HuH-7 (cell line): ENCODE data around the gene OSBPL2.

ENCODE experiments used
- DNase-seq: peaks from one replicate; pipeline ENCODE4 v3.0.0; 2011; ENCODE audit warnings: low spot score

Gene OSBPL2

DNA sequence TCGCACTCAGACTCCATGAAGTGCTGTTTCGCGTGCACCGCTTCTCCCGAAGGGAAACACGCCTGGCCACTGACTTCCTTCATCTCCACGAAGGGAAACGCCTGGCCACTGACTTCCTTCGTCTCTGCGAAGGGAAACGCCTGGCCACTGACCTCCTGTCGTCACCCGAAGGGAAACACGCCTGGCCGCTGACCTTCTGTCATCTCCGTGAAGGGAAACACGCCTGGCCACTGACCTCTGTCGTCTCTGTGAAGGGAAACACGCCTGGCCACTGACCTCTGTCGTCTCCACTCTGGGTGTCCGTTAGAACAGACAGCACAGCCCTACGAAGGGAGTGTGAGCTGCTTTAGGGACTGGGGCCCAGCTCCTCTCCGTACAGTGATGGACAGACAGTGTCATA, 47.4 kb downstream of the OSBPL2 start:
- DNase-seq, result no peak

DNA sequence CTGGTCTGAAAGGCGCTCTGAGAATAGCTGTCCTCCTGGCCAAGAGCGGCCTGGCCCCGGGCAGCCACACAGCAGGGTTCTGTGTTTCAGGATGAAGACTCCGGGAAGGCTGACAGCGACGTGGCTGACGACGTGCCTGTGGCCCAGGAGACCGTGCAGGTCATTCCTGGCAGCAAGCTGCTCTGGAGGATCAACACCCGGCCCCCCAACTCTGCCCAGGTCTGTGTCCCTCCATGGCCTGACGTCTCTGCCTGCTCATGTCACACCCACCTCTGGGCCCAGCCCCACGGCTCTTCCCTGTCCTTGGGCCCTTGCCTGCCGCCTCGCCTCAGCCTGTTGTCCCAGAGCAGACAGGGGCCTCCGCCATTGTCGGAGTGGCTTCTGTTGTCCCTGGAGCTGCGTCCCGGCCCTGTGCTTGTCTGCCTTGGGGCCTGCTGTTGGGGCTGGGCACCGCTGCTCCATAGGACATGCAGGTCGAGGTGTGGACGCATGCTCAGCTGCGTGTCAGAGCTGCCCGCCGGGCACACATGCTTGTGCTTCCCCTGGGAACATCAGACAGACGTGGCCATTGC, 48.3 kb downstream of the OSBPL2 start:
- DNase-seq, result no peak

DNA sequence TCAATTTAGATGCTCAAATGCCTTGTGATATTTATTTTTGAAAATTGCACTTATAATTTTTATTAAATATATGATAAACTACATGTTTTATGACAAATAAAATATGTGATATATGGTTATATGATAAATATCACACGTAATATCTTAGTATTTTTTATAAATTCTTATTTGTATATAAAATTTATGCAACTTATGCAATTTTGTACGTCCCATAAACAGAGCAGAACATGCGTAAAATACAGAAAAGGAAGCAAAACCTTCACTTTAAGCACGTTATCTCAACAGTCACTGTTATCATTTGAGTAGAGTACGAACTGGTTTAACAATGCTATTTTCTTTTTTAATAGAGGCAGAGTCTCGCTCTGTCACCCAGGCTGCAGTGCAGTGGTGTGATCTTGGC, 48.8 kb downstream of the OSBPL2 start:
- no peak for DNase-seq

DNA sequence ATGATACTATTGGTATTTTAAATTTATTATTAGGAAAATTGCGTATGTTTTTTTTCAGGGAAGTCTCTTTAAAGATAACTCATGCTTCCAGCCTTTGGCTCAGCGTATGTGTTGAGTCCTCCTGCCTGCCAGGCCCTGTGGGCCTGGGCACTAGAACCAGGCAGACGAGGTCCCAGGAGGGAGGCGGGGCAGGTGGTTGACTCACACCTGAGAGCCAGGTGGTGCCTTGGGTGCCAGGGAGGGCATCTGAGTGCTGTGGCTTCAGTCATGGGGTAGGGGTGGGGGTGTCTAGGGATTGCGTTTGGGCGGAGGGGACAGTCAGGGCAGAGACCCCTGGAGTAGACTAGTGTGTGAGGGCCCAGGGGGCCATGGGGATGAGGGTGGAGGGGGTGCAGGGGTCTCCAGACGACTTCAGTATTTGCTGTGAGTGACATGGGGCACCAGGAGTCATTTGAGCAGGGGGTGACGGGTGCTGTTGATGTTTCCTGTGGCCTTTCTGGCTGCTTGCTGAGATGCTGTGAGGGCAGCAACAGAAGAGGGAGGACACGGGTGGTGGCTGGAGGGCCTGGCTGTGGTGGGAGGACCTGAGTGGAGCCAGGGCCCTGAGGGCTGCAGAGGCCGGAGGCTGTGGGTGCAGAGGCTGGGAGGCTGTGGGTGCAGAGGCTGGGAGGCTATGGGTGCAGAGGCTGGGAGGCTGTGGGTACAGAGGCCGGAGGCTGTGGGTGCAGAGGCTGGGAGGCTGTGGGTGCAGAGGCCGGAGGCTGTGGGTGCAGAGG, 49.6 kb downstream of the OSBPL2 start:
- DNase-seq, result no peak

DNA sequence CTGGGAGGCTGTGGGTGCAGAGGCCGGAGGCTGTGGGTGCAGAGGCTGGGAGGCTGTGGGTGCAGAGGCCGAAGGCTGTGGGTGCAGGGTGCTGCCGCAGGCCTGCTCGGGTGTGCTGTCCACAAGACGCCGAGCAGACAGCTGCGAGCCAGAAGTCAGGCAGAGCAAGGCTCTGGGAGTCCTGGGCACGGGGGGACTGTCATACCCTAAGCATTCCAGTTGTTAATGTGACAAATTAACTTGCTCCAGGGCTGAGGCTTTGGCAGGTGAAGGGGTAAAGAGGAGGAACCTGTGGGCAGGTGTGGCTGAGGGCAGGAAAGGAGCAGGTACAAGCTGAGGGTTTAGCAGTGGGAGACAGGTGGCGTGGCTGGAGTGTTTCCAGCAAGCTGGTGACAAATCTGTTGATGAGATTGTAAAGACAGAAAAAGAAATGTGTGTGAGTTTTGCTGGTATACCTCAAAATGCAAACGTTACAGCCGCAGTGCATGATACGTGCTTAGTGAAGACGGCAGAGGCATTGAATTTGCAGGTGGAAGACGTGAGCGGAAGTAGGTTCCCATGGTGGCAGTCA, 50.3 kb downstream of the OSBPL2 start:
- no peak for DNase-seq

DNA sequence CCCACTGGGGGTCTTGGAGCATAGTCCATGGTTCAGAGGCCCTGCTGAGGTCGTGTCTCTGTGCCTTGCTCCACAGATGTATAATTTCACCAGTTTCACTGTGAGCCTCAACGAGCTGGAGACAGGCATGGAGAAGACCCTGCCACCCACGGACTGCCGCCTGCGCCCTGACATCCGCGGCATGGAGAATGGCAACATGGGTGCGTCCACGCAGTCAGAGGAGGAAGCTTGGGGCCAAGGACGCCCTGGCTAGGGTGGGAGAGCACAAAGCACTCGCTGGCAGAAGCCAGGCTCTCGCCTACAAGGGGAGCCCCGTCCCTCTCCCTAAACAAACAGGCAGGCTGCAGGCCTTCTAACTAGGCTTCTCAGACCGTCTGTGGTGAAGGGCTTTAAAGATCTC, 50.8 kb downstream of the OSBPL2 start:
- no peak for DNase-seq

DNA sequence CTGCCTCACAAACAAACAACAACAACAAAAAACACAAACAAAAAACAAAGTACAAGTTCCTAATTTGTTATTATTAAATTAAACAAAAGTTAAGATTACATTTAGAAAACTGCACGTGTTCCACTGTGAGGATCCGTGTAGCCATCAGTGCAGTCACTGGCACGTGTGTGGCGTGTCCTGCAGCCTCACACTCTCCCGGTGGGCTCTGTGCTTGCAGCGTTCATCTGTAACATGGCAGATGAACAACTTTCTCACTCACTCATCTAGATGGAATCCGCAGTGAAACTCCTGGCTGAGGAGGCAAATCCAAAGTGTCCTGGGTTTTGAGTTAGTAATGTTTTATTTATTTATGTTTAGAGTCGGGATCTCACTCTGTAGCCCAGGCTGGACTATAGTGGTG, 51.6 kb downstream of the OSBPL2 start:
- DNase-seq, result no peak

DNA sequence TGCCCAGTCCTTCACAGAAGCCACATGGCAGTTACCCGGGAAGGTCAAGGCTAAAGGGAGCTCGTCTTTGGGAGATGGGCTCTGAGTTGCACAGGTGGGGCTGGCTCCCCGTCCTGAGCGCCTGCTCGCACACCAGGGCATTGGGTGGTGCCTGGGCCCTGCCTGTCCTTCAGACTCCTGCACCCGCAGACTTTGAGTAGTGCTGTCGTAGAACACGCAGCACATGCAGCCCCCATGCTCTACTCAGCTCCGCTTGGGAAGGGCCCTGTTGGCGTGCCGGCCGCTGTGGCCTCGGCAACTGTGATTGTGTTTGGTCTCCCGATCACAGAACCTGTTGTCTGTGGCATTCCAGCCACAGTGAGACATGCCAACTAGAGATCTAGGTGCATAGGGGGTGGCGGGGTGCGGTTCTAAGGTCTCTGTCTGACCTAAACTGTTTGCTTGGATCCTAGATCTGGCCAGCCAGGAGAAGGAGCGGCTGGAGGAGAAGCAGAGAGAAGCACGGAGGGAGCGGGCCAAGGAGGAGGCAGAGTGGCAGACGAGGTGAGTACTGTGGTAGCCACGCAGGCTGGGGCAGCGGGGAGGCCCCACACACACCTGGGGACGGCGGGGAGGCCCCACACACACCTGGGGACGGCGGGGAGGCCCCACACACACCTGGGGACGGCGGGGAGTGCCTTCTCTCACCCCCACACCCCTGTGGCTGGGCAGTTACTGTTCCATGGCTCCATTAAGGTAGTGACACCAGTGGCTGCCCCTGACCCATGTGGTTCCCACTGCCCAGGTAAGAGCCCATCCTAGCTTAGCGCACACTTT, 53.1 kb downstream of the OSBPL2 start:
- DNase-seq, result no peak

DNA sequence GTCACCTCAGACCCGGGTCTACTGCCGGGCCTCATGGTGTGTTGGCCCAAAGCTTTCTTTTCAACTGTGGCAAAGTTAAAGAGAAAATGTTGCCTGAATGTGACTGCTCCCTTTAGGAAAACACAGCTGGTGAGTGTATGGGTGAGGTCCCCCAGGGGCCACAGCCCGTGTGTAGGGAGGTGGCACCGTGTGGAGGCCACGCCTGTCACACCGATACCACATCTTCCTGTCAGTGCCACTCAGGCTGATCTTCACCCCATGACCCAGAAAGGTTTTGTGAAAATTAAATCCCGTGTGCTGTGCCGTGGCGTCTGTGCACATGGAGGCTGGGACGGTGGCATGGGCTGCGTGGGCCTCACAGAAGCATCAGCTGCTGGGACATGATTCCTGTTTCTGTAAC, 53.8 kb downstream of the OSBPL2 start:
- DNase-seq, result no peak

DNA sequence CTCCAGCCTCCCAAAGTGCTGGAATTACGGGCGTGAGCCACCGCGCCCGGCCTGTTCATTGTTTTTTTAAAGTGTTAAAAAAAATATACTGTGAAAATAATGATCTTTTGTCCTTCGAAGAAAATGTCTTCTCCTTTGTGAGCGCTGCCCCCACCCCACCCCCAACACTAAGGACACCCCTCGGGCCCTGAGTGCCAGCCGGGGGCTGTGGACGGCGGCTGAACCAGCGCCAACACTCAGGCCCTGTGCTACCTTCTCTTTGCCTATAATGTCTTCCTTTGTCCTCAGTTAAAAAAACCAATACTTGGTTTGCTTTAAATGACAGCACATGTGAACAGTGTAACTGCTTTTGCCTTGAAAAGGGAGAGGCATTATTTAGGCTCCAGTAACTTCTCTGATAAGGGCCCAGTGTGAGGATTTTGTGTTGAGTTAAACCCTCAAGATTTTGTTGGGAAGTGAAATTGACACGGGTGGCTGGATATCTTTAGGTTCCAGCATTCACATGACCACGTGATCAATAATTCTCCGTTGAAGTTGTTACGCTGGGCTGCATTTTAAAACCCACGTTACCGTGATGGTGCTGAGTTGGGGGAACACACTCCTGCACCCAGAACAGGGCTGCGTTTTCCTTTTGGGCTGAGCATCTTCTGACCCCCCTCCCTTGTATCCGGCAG, 54.9 kb downstream of the OSBPL2 start:
- no peak for DNase-seq

DNA sequence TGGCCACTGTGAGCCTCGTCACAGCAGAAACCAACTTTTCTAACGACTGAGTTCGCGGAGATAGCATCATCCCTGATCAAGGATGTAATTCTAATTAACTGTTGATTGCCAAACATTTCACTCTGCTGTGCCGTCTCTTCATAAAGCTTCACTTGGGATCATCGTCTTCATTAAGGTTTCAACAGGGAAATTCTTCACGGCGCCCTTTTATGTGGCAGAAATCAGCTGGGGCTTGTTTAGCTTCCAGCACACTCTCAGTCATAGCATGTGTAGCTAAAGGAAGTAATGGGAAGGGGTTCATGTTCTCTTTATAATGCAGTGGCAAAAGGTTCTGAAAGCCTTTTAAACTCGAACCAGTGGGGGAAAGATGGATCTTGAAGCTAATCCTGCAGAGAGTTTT, 55.6 kb downstream of the OSBPL2 start:
- DNase-seq, result no peak

DNA sequence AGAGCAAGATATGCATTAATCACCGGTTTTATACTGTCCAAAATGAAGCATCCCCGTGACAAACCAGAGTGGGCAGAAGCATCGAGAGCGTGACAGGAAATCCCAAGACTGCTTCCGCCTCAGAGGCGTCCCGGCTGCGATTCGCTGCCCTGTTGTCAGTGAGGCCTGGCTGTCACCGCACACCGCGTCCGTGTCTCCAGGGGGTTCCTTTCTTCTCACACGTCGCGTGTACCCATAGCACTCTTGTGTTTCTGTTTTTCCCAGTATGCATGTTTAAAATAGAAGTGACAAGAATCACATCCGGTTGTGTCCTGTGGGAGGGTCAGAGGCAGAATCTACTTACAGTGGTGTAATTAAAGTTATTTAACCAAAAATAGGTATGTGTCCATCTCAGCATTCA, 56.2 kb downstream of the OSBPL2 start:
- no peak for DNase-seq

DNA sequence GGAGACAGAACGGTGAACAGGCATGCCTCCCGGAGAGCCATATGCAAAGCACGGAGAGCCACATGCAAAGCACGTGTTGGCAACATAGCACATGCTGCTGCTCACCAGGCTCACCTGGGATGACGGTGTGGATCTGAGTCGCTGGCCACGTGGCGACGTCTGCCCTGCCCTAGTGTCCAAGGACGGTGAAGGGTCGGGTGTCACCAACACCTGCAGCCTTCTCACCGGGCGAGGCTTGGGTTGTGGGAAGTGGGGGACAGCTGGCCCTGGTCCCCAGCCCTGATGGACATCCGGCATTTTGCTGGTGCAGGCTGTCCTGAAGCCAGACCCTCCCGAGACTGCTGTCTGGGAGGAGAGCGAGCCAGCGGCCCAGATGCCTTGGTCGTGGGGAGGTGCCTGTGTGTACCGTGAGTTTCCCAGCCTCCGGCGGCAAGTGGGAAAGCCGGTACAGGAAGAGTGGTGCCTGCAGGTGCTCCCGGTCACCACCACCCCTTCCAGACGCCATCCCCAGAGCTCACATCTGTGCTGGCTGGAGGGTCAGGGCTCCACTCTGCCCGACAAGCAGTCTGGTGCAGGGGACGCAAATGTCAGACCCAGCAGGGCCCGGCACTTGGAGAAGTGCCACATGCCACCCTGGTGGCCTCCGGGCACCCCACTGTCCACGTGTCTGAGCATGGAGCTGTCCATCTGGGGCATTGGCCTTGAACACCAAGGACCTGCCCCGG, 58.6 kb downstream of the OSBPL2 start:
- DNase-seq, result no peak

DNA sequence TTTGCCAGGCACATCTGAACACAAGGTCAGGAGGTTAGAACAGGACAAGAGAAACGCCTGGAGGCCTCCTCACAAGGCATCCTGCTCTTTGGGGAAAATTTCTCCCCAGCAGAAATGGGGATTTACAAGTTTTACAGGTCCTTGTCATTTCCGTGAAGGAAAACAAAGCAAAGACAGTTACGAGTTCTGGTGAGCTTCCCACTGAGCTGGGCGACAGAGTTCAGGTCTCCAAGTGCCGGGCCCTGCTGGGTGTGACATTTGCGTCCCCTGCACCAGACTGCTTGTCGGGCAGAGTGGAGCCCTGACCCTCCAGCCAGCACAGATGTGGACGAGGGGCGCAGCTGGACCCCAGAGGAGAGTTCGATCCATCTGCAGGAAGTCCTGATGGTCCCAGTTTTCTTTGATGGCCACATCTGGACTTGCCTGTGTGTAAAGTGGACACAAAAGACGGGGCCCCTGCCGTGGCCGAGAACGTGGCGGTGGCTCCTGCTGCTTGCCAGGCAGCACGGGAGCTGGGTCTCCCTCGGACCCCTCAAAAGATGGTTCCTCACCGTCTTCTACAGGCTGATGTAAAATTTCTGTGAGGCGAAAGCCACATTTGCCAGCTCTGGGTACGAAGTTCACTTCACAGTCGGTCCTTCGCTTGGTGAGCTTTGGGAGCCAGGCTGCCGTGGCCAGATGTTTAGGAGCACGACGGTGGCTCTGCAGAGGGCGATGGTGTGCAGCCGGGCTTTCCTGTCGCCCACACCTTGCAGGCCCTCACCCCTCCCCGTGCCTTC, 59.3 kb downstream of the OSBPL2 start:
- no peak for DNase-seq

DNA sequence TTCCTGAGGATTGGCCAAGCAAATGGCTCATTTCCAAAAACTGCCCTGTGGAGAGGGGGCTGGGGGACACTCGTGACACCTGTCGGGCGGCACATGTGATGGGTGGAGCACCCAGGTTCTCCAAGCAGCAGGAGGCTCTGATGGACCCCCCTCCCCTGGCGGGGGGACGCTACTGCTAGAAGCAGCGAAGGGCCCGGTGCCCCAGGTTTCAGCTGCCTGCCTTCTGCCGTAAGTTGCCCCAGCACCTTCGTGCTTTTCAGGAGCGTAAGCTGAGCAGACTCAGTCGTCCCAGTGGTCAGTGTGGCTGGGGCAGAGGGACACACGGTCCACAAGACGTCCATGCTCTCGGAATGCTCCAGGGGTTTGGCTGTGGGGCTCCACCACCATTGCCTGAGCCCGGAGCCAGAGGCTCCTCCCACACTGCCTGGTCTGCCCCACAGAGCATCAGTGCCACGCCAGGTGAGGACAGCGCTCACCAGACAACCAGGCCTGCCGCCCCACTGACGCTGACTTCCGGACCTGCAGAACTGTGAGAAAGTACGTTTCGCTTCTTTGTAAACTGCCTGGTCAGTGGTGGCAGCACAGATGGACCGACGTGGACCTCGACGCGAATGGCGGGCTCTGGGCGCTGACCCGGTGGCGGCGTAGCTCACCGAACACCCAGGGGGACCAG, 60.4 kb downstream of the OSBPL2 start:
- DNase-seq, result no peak

DNA sequence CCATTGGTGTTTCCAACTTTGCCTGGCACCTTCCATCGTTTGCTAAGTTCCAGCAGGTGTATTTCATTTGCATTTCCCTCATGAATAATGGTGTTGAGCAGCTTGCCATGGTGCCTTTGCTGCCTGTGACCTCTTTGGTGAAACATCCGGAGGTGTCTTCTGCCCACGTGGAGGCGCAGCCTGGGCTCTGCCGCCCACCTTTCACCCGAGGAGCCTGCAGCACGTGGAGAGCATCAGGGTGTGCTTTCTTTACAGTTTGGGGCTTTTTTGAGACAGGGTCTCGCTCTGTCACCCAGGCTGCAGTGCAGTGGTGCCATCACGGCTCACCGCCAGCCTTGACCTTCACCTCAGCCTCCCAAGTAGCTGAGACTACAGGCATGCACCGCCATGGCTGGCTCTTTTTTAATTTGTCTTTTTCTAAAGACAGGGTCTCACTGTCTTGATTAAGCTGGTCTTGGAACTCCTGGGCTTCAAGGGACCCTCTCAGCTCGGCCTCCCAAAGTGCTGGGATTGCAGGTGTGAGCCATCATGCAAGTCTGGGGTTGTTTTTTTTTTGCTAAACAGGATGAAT, 61.4 kb downstream of the OSBPL2 start:
- no peak for DNase-seq

DNA sequence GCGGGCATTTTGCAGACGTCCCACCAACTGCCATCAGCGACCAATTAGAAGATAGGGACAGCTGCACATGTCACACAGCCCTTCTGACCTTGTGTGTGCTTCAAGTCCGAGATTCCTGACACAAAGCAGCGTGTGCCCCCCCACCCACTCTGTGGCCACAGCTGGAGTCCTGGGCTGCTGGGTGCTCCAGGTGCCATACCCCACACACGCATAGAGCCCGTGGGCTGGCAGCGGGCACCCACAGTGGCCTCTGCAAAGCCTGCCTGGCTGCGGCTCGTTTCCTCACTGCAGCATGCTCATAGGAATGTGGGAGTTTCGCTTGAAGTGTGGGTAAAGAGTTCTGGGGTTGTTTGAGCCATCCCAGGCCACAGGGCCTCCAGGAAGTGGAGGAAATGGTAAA, 62.0 kb downstream of the OSBPL2 start:
- no peak for DNase-seq

DNA sequence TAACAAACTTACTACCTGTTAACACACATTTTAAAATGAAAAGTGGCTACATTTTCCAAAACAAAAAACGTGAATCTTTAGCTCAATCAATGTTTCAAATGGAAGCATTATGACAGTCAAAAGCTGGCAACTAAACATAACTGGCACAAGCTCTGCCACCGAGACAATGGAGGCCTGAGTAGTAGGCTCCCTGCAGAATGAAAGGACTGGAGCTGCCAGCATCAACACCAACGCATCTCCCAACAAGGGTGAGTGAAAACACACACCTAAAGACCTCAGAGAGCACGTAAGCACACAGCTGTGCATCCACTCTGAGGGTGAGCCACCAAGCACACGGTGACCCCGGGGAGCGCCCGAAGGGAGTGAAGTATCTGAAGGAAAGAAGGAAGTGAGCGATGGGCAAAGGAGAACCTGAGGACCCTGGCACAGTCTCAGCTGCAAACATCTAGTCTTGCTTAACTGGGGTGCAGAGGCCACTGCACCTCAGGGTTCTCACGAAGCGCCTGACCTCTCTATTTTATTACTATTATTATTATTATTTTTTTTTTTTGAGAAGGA, 62.9 kb downstream of the OSBPL2 start:
- no peak for DNase-seq

DNA sequence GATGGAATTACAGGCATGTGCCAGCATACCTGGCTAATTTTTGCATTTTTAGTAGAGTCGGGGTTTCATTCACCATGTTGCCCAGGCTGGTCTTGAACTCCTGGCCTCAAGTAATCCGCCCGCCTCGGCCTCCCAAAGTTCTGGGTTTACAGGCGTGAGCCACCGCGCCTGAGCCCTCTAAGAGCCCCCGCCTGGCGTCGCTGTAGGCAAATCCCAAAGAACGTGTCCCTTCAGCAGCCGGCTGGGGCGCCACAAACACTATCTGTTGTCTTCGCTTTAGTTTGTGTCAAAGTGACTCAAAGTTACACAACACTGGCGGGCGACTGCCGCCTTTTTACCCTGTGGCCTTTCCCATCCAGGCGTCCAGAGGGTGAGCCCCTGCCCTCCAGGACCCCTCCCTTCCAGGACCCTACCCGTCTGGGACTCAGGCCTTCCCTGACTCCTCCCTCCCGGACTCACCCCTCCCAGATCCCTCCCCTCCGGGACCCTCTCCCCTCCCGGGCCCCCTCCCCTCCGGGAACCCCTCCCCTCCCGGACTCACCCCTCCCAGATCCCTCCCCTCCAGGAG, 63.5 kb downstream of the OSBPL2 start:
- DNase-seq, result peak; percentile 97
